ENCODE results near the gene ABHD15. TPM values are rescaled to one million over a fixed set of nuclear protein-coding genes. Genes with fewer than 3 reads are reported as not detected.
A peak's percentile ranks its signal among the peaks of the same experiment; 100 is the strongest.

ABHD15 gene
- total and polyA plus RNA-seq, 2 donors from 2014 or later: 8.9 to 9.8 TPM

- H3K4me3 ChIP-seq (ENCODE audit: low read length in 3 of 3): no peak overlapping the region
- DNase-seq (no peak), FAIRE-seq (no peak)
- intact Hi-C loops (cut with DNase I): no loop called here
- H3K4me1 ChIP-seq (ENCODE audit: control insufficient read depth in 2 of 3, insufficient read depth in 2 of 3, low read depth in 1 of 3, low read length in 3 of 3): no peaks in the 10 kb centered on the region
- H3K36me3 ChIP-seq (ENCODE audit: control insufficient read depth in 2 of 3, insufficient read depth in 3 of 3, low read length in 3 of 3): peaks cover 5 to 27% (median 14%) of the 10 kb centered on the region in 3 donors
- no peaks in the 10 kb centered on the region for H3K27me3 ChIP-seq (ENCODE audit: control insufficient read depth, insufficient read depth, low read length)
- no peak overlapping the region for H3K27ac ChIP-seq (ENCODE audit: low read depth in 2 of 2, low read length in 2 of 2)
- no peak for TF ChIP-seq CTCF (IDR thresholded peaks at IDR 0.05; ENCODE audit: borderline replicate concordance, extremely low read depth, insufficient read depth)
- H3K9ac ChIP-seq (ENCODE audit: low read length in 3 of 3): no peak overlapping the region
- no peaks in the 10 kb centered on the region for H3K9me3 ChIP-seq (ENCODE audit: control insufficient read depth in 2 of 3, insufficient read depth in 1 of 3, low read length in 3 of 3)
These were observed 48.5 kb downstream of the ABHD15 start for GRCh38 chr17:29518359-29518758.

DNA sequence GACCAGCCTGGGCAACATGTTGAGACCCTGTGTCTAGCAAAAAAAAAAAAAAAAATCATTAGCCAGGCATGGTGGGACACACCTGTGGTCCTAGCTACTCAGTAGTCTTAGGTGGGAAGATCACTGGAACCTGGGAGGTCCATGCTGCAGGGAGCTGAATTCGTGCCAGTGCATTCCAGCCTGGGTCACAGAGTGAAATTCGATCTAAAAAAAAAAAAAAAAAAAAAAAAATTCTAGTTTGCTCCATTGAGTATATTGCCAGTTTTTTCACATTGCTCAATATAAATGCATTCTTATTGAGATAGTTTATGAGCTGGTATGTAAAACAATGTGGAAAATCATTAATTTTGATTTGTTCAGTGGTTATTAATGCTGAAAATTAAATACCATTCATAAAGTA lies 52.0 kb downstream of the ABHD15 start:
- Histone ChIP-seq H3K36me3 (ENCODE audit: control insufficient read depth in 2 of 3, insufficient read depth in 3 of 3, low read length in 3 of 3) (peaks cover 2 to 22% (median 11%) of the 10 kb centered on the region in 3 donors), H3K27me3 (ENCODE audit: control insufficient read depth, insufficient read depth, low read length) (no peaks in the 10 kb centered on the region), H3K27ac (ENCODE audit: low read depth in 2 of 2, low read length in 2 of 2) (no peak overlapping the region), H3K9ac (ENCODE audit: low read length in 3 of 3) (no peak overlapping the region), H3K4me3 (ENCODE audit: low read length in 3 of 3) (no peak overlapping the region), H3K9me3 (ENCODE audit: control insufficient read depth in 2 of 3, insufficient read depth in 1 of 3, low read length in 3 of 3) (no peaks in the 10 kb centered on the region), H3K4me1 (ENCODE audit: control insufficient read depth in 2 of 3, insufficient read depth in 2 of 3, low read depth in 1 of 3, low read length in 3 of 3) (no peaks in the 10 kb centered on the region)
- intact Hi-C loops (cut with DNase I): no loop called here
- no peak for FAIRE-seq
- peak in 2 of 5 donors; percentile 7 to 21 for DNase-seq
- TF ChIP-seq CTCF (IDR thresholded peaks at IDR 0.05; ENCODE audit: borderline replicate concordance, extremely low read depth, insufficient read depth): no peak

DNA sequence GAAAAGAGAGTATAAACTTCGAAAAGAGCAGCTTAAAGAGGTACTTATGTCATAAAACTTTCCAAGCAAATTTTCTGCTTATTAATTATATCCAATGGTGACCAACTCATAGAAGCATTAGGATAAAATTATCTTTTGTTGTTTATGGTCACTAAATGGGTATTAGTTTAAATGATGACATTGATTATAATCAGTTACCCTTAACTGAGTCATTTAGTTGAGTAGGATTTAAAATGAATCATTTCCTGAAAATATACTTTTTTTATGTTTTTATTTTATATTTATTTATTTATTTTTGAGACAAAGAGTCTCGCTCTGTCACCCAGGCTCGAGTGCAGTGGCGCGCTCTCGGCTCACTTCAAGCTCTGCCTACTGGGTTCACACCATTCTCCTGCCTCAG lies 55.9 kb downstream of the ABHD15 start:
- no peak overlapping the region for H3K4me3 ChIP-seq (ENCODE audit: low read length in 3 of 3)
- peaks cover 0 to 36% (median 2%) of the 10 kb centered on the region in 3 donors for H3K36me3 ChIP-seq (ENCODE audit: control insufficient read depth in 2 of 3, insufficient read depth in 3 of 3, low read length in 3 of 3)
- H3K9ac ChIP-seq (ENCODE audit: low read length in 3 of 3): no peak overlapping the region
- intact Hi-C loops (cut with DNase I): no loop called here
- H3K27me3 ChIP-seq (ENCODE audit: control insufficient read depth, insufficient read depth, low read length): no peaks in the 10 kb centered on the region
- no peaks in the 10 kb centered on the region for H3K9me3 ChIP-seq (ENCODE audit: control insufficient read depth in 2 of 3, insufficient read depth in 1 of 3, low read length in 3 of 3)
- H3K4me1 ChIP-seq (ENCODE audit: control insufficient read depth in 2 of 3, insufficient read depth in 2 of 3, low read depth in 1 of 3, low read length in 3 of 3): no peaks in the 10 kb centered on the region
- FAIRE-seq (no peak), DNase-seq (no peak)
- no peak overlapping the region for H3K27ac ChIP-seq (ENCODE audit: low read depth in 2 of 2, low read length in 2 of 2)
- TF ChIP-seq CTCF (IDR thresholded peaks at IDR 0.05; ENCODE audit: borderline replicate concordance, extremely low read depth, insufficient read depth): no peak

Other genes with a start within 250 kb of the ABHD15 start
- gene TAOK1, start 176.7 kb downstream of the ABHD15 start, total RNA-seq: 74.9 TPM
- gene TAOK1, start 176.7 kb downstream of the ABHD15 start, polyA plus RNA-seq (ENCODE audit: insufficient read depth, low read depth, low replicate concordance): 5.0 TPM
- 51.6 TPM for gene TP53I13, start 1.7 kb upstream of the ABHD15 start, total RNA-seq
- 75.5 TPM for gene TP53I13, start 1.7 kb upstream of the ABHD15 start, polyA plus RNA-seq (ENCODE audit: insufficient read depth, low read depth, low replicate concordance)
- gene GIT1, start 22.6 kb upstream of the ABHD15 start, total RNA-seq: 41.9 TPM
- 21.4 TPM for gene GIT1, start 22.6 kb upstream of the ABHD15 start, polyA plus RNA-seq (ENCODE audit: insufficient read depth, low read depth, low replicate concordance)
- gene ANKRD13B, start 26.1 kb upstream of the ABHD15 start, total RNA-seq: 3.3 TPM
- gene ANKRD13B, start 26.1 kb upstream of the ABHD15 start, polyA plus RNA-seq (ENCODE audit: insufficient read depth, low read depth, low replicate concordance): 2.8 TPM
- gene CORO6, start 55.9 kb upstream of the ABHD15 start, total RNA-seq: 5.9 TPM
- 2.1 TPM for gene CORO6, start 55.9 kb upstream of the ABHD15 start, polyA plus RNA-seq (ENCODE audit: insufficient read depth, low read depth, low replicate concordance)

Measured in kidney (tissue), 14 donors.